Parathyroid adenoma (tissue), 2 donors: ENCODE results near the gene NUSAP1.
"Not testable (repeated sequence)": the region's sequence is repeated elsewhere in the genome, so short reads cannot be mapped to it uniquely, and the experiment has no call there.

Source experiments
- H2AFZ ChIP-seq: fragments of 300-600 bp; sonication (generic); one replicate; pipeline ENCODE4 v1.7.0; 2017; ENCODE audit warnings: antibody characterized with exemption, mild to moderate bottlenecking
- H3K27ac ChIP-seq: fragments of 300-600 bp; sonication (generic); one replicate; pipeline ENCODE4 v1.7.0; 2017
- H3K27me3 ChIP-seq: fragments of 300-600 bp; sonication (generic); one replicate; pipeline ENCODE4 v1.7.0; 2017; ENCODE audit warnings: low read length; ENCODE audit not compliant: control insufficient read depth, insufficient read depth
- H3K36me3 ChIP-seq: fragments of 300-600 bp; sonication (generic); one replicate; pipeline ENCODE4 v1.7.0; 2017; ENCODE audit warnings: low read length; ENCODE audit not compliant: control insufficient read depth, insufficient read depth
- H3K4me1 ChIP-seq: fragments of 300-600 bp; sonication (generic); one replicate; pipeline ENCODE4 v1.7.0; 2017; ENCODE audit warnings: control low read depth
- H3K4me2 ChIP-seq: fragments of 300-600 bp; sonication (generic); one replicate; pipeline ENCODE4 v1.7.0; 2017; ENCODE audit warnings: low read length
- H3K4me3 ChIP-seq: fragments of 300-600 bp; sonication (generic); one replicate; pipeline ENCODE4 v1.7.0; 2017; ENCODE audit warnings: low read depth, low read length
- H3K79me2 ChIP-seq: fragments of 300-600 bp; sonication (generic); one replicate; pipeline ENCODE4 v1.7.0; 2017; ENCODE audit warnings: control low read depth
- H3K9ac ChIP-seq: fragments of 300-600 bp; sonication (generic); one replicate; pipeline ENCODE4 v1.7.0; 2017; ENCODE audit warnings: mild to moderate bottlenecking
- H3K9me3 ChIP-seq: fragments of 300-600 bp; sonication (generic); one replicate; pipeline ENCODE4 v1.7.0; 2017; ENCODE audit warnings: low read length; ENCODE audit not compliant: control insufficient read depth
- CTCF ChIP-seq: fragments of 300-600 bp; sonication (generic); IDR thresholded peaks from one replicate; pipeline ENCODE4 v1.7.0; 2017; ENCODE audit warnings: antibody characterized with exemption, mild to moderate bottlenecking
- donor health status: primary hyperparathyroidism.

NUSAP1 gene

DNA sequence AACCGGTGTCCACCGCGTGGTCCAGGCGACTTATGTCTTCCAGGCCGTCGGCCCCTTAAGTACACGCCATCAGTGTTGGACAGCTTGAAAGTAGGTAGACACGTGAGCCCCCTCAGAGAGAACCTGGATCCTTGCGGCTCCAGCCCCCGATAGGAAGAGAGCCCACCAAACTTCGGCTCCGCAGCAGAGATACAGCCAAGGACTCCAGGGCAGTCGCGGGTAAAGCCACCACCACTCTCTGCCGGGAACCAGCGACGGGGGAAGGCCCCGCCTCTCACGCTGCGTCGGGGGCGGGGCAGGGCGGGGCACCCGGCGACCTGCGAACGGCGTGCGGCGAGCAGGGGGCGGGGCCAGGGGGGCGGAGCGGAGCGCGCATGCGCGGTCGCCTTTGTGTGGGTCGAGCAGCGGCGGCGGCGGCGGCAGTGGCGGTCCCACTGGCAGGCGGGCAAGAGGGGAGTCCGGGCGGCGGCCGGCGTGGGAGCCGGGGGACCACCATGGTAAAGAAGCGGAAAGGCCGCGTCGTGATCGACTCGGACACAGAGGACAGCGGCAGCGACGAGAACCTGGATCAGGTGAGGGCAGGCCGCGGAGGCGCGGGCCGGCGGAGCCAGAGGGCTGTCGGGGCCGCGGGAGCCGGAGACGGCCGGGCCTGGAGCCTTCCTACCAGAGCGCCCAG, 84.2 kb downstream of the NUSAP1 start, which contains the start of gene RTF1:
Gene RTF1 (plus strand): TSS at position 354 of the 676 bp plus-strand sequence. CDS start 21 bp downstream, at position 375.
- Histone ChIP-seq H3K4me1 (peaks cover 2% of the 10 kb centered on the region), H3K36me3 (no peaks in the 10 kb centered on the region), H3K79me2 (peaks cover 15% of the 10 kb centered on the region), H2AFZ (peak within 1 kb of the TSS; percentile 75), H3K9me3 (no peaks in the 10 kb centered on the region), H3K9ac (peak within 1 kb of the TSS; percentile 19), H3K4me2 (peak within 1 kb of the TSS; percentile 89), H3K27ac (peak within 1 kb of the TSS; percentile 64), H3K27me3 (no peaks in the 10 kb centered on the region), H3K4me3 (peak within 1 kb of the TSS; percentile 81)
- no peak for TF ChIP-seq CTCF

DNA sequence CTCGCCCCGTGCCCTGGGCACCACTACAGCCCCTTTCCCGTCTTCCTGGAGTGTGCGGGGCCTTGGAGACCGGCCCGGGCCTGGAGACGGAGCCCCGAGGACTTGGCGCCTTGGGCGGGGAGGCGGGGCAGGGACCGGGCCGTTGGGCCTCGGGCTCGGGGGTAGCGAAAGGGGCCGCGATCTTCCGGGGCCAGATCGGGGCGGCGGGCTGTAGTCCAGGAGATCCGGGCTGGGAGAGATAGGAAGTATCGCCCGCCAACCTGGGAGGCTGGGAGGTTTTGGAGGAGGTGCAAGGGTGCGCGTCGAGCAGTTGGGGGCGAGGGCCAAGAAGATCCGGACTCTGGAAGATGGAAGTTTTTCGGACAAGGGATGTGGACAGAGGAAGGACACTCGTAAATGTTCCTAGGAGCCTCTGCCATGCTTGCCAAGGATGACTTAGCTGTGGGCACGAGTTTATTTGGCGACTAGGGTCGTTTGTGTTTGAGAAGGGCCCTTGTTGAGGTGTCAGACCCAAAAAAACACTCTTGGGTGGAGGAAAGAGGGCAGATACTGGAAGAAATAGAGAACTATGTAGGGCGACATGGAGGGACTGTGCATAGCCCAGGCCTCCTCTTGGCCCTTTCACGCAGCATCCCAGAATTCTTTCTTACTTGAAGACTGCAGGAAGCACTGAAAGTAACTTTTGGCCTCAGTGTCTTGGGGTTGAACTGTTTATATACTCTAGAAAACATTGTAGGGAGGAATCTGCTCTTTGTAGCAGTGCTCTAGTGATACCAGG, 84.9 kb downstream of the NUSAP1 start:
- peak overlapping the region; percentile 56 for H3K27ac ChIP-seq
- H3K4me1 ChIP-seq = peaks cover 2% of the 10 kb centered on the region
- no peaks in the 10 kb centered on the region for H3K36me3 ChIP-seq
- H3K4me3 ChIP-seq = peak overlapping the region; percentile 81
- H3K79me2 ChIP-seq = peaks cover 17% of the 10 kb centered on the region
- H2AFZ ChIP-seq = peak overlapping the region; percentile 75
- no peaks in the 10 kb centered on the region for H3K9me3 ChIP-seq
- no peaks in the 10 kb centered on the region for H3K27me3 ChIP-seq
- TF ChIP-seq CTCF = no peak
- H3K4me2 ChIP-seq = peak overlapping the region; percentile 84
- H3K9ac ChIP-seq = peak overlapping the region; percentile 19

GRCh38 chr15:41423979-41424659, 91.4 kb downstream of the NUSAP1 start:
- Histone ChIP-seq H3K36me3 (no peaks in the 10 kb centered on the region), H3K9ac (no peak overlapping the region), H3K79me2 (peaks cover 34% of the 10 kb centered on the region), H3K27me3 (no peaks in the 10 kb centered on the region), H3K27ac (no peak overlapping the region), H3K9me3 (no peaks in the 10 kb centered on the region), H2AFZ (no peak overlapping the region), H3K4me2 (no peak overlapping the region), H3K4me3 (no peak overlapping the region), H3K4me1 (peaks cover 2% of the 10 kb centered on the region)
- no peak for TF ChIP-seq CTCF

- no peaks in the 10 kb centered on the region for H3K9me3 ChIP-seq
- H3K4me3 ChIP-seq = no peak overlapping the region
- no peak overlapping the region for H2AFZ ChIP-seq
- no peak overlapping the region for H3K27ac ChIP-seq
- H3K36me3 ChIP-seq = no peaks in the 10 kb centered on the region
- H3K27me3 ChIP-seq = no peaks in the 10 kb centered on the region
- H3K4me1 ChIP-seq = peaks cover 2% of the 10 kb centered on the region
- no peak overlapping the region for H3K4me2 ChIP-seq
- TF ChIP-seq CTCF = no peak
- H3K9ac ChIP-seq = no peak overlapping the region
- peaks cover 34% of the 10 kb centered on the region for H3K79me2 ChIP-seq
Observed at GRCh38 chr15:41424809-41425208, 92.1 kb downstream of the NUSAP1 start.

DNA sequence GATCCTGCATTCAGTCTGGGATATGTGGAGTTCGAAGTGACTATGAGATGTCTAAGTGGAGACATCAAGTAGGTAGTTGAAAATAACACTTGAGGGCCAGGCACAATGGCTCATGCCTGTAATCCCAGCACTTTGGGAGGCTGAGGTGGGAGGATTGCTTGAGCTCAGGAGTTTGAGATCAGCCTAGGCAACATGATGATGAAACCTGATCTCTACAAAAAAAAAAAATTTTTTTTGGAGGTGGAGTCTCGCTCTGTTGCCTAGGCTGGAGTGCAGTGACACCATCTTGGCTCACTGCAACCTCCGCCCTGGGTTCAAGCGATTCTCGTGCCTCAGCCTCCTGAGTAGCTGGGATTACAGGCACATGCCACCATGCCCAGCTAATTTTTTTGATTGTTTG, 93.2 kb downstream of the NUSAP1 start:
- not testable (repeated sequence) for H3K9me3 ChIP-seq, H3K9ac ChIP-seq, H3K27ac ChIP-seq, H2AFZ ChIP-seq, H3K4me1 ChIP-seq, H3K4me3 ChIP-seq, H3K4me2 ChIP-seq, H3K36me3 ChIP-seq, H3K27me3 ChIP-seq
- peaks cover 36% of the 10 kb centered on the region for H3K79me2 ChIP-seq
